Measurements from ENCODE around the gene LCMT2.
A peak's percentile ranks its signal among the peaks of the same experiment; 100 is the strongest.

LCMT2 gene, protein sequence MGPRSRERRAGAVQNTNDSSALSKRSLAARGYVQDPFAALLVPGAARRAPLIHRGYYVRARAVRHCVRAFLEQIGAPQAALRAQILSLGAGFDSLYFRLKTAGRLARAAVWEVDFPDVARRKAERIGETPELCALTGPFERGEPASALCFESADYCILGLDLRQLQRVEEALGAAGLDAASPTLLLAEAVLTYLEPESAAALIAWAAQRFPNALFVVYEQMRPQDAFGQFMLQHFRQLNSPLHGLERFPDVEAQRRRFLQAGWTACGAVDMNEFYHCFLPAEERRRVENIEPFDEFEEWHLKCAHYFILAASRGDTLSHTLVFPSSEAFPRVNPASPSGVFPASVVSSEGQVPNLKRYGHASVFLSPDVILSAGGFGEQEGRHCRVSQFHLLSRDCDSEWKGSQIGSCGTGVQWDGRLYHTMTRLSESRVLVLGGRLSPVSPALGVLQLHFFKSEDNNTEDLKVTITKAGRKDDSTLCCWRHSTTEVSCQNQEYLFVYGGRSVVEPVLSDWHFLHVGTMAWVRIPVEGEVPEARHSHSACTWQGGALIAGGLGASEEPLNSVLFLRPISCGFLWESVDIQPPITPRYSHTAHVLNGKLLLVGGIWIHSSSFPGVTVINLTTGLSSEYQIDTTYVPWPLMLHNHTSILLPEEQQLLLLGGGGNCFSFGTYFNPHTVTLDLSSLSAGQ

DNA sequence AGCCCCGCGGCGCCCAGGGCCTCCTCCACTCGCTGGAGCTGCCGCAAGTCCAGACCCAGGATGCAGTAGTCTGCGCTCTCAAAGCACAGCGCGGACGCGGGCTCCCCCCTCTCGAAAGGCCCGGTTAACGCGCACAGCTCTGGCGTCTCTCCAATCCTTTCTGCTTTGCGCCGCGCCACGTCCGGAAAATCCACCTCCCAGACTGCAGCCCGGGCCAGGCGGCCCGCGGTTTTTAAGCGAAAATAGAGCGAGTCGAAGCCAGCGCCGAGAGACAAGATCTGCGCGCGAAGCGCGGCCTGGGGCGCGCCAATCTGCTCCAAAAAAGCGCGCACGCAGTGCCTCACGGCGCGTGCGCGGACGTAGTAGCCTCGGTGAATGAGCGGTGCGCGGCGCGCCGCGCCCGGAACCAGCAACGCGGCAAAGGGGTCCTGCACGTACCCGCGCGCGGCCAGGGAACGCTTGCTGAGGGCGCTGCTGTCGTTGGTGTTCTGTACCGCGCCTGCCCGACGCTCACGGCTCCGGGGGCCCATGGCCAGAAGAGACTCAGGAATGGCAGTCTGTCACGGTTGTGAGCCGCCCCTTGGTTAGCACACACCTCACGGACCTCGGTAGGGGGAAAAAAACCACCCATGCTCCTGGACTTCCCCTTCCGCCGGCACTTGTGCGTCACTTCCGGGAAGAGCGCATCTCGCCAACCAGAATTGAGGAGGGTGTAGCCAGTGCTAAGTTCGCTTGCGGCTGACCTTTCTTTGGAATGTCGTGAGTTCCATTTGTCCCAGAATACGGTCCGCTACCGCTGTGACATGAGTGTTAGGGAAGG lies at the start of gene LCMT2:
Gene LCMT2, minus strand, starts transcription at position 614 of the 820 bp plus-strand sequence. Its CDS starts 84 bp downstream, at position 530.
- peak; percentile 95 for DNase-seq (ENCODE audit: low read depth)

DNA sequence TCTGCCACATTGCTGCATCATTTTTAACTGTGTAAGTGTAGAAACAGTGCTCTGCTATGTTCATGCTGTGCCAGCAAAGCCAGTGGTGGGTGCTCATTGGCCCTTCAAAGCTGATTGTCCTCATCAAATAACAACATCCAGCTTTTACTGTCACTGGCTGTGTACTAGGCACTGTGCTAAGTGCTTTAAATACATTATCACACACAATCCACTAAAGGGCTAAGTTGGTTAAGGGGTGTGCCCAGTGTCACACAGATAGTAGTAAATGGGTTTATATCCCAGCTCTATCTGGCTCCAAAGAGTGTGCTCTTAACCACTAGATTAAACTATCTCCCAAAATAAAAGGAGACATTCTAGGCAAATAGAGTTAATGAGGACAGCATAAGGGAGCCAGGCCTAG lies 48.2 kb upstream of the LCMT2 start:
- no peak for DNase-seq (ENCODE audit: low read depth)

GRCh38 chr15:43376017-43376705 lies 45.8 kb upstream of the LCMT2 start:
- DNase-seq (ENCODE audit: low read depth): peak; percentile 11

GRCh38 chr15:43370975-43371974 lies 40.9 kb upstream of the LCMT2 start, which contains the start of the genes TUBGCP4 and ZSCAN29:
Gene TUBGCP4, plus strand, starts transcription at chr15:43371101. Its CDS starts 254 bp downstream, at chr15:43371355.
Gene ZSCAN29, minus strand, starts transcription at chr15:43371043. Its CDS starts 1,130 bp downstream, at chr15:43369913.
- DNase-seq (ENCODE audit: low read depth): peak; percentile 64

DNA sequence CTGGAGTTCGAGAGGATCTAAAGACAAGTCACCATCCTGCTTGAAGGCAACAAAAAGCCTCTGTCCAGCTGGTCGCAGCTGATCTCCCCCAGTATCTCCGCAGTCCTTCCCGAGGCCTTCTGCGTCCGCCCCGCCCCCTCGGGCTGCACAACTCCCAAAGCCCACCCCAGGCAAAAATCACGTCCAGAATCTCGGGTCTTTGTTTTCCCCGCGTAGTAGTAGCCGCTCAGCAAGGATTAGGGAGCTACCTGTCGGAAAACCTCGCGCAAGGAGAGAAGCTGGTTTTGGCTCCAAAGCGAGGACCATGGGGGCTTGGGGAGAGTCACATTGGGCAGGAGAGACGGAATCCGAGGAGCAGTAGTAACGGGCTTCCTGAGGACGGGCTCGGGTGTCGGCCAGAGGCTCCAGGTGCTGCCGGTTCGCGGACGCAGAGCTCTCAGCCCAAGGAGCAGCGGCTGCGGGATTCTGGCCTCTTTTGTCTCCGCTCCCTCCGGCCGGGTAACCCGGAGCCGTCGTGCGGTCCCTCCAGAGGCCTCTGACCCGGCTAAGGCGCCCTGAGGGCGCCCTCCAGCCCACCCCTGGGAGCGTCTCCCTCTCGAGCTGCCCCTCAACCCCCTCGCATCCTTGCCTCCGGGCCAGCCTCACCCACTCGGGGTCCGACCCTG lies 40.1 kb upstream of the LCMT2 start:
- peak; percentile 29 for DNase-seq (ENCODE audit: low read depth)

DNA sequence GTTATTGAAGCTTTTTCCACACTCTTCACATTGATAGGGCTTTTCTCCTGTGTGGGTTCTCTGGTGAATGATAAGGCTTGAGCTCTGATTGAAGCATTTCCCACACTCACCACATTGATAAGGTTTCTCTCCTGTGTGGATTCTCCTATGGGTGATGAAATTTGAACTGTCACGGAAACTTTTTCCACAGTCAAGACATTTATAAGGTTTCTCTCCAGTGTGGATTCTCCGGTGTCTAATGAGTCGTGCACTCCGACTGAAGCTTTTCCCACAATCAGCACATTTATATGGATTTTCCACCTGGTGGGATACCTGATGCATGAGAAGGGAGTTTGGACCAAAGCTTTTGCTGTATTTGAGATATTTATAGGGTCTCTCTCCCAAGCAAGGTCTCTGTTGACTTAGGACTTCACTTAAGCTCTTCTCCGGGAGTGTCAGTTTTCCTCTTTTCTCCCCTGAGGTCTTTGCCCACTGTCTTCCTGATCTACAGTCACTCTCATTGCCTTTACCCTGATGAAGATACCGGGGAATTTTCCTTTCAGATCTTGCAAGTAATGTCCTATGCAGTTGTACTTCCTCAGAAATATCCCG lies 31.0 kb upstream of the LCMT2 start:
- no peak for DNase-seq (ENCODE audit: low read depth)

DNA sequence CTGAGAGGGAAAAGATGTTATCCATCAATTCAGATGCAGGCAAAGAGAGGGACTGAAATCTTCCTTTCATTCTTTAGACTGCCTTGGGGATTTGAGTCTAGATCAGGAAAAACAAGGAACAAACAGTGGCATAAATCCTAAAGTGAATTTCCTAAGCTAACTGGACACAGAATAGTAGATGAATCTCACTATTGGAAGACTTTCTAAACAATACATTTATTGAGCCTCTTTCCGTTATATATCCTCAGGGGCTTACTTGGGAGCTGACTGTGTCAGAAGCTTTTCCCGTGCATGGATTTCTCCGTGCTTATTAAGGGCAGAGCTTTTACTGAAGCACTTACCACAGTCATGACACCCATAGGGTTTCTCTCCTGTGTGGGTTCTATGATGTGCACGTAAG lies 30.4 kb upstream of the LCMT2 start:
- no peak for DNase-seq (ENCODE audit: low read depth)

DNA sequence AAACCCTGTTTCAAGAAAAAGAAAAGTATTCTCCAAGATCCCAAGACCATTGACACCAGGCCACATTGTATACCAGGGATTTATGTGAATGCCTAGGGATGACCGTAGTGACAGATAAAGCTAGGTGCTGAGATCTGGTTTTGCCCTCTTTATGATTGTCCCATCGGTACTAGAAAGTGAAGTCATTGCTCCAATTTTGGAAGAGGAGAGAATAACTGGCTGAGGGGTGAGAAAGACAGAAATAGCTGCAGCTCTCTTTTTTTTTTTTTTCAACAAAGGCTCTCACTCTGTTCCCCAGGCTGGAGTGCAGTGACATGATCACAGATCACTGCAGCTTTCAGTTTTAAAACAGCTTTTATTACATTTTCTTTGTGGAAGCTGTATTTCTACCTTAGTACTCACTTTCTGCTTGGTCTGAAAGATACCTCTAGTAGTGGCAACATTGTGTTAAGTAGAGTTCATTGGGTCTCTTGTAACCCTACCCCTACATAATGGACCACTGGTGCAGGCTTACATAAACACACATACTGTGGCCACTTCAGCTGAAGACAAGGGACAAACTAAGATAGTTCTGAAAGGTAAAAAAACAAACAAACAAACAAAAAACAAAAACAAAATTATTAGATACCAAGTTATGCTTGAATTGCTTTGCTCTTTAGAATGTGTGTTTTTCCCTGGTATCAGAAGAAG lies 22.5 kb upstream of the LCMT2 start:
- DNase-seq (ENCODE audit: low read depth): no peak

DNA sequence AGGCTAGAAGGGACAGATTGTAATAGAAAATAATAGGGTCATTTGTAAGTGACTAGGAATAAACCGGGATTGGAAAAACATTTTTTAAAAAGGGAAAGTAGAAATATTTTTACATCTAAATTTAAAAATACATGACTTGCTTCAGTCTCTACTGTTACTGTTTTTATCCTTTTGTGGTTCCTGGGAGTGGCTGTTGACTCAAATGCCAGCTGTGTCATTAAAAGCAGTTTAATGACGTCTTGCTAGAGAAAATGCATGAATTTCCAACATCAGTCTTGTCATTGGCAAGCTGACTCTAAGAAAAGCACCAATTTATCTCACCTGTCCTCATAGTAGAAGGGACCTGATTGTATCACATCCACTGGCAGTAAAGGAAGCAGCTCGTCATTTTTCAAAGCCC lies 16.7 kb upstream of the LCMT2 start:
- no peak for DNase-seq (ENCODE audit: low read depth)

DNA sequence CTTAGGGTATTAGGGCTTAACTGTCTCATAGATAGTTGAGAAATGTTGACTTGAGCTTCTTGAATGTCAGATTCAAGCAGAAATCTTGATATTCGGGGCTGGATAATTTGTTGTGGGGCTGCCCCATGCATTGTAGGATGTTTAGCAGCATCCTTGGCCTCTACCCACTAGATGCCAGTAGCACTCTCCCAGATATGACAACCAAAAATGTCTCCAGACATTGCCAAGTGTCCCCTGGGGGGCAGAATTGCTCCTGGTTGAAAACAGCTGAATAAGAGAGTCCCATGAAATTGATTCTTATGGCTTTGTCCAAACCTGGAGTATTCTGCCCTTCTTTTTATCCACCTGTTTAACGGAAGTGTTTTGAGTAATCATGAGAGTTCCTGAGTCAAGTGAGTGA lies 15.9 kb upstream of the LCMT2 start:
- DNase-seq (ENCODE audit: low read depth): no peak

GRCh38 chr15:43330780-43331087 lies 361 bp upstream of the LCMT2 start:
- DNase-seq (ENCODE audit: low read depth): no peak

- peak; percentile 44 for DNase-seq (ENCODE audit: low read depth)
Measured at GRCh38 chr15:43329217-43329959, 985 bp downstream of the LCMT2 start.

DNA sequence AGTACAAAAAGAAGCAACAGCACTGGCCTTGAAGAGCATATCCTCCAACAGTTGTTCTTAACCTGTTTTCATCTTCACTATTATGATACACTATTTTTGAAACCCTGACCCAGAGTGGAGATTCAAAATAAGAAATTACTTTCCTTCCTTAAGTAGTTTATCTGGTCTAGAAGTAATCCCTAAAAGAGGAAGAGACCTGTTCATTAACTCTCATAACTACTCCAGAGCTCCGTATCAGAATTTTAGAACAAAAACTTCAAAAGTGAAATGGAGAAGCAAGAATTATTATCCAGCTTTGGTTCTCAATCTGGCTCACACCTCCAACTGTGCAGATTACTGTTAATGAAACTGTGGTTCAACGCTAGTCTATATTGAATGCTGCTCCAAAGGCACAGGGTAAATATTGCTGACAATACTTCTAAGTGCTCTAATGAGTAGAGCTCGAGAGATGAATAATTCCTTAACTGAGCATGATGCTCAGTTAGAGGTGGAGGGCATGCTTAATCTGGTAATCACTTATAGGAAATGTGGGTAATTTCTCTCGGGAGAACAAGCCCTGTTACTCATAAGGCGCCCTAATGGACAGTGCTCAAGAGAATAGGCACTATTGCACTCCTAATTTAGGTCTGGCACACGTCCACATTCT lies 5.2 kb downstream of the LCMT2 start:
- DNase-seq (ENCODE audit: low read depth): no peak

DNA sequence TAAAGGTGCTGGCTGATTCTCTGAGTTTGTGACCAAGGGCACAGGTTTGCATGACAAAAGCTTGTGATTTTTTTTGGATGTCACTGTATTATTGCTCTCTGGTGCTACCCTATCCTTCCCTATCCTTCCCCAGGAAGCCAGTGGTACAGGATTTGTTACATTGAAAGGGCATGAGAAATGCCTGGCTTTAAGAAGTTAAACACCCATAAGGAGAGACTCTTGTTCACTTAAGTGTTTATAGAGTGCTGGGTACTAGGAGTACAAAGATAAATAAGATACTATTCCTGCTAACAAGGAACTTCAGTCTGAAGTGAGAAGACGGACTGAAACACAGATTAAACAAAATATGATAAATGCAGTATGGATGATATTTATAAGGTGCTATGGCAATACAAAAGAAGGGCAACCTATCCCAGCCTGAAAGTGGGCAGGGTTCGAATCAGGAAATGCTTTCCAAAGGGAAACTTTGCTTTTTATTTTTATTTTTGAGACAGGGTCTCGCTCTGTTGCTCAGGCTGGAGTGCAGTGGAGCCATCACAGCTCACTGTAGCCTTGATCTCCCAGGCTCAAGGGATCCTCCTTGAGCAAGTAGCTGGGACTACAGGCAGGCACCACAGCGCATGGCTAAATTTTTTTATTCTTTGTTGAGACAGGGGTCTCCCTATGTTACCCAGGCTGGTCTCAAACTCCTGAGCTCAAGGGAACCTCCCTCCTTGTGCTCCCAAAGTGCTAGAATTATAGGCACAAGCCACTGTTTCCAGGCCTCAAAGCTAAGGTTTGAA lies 11.2 kb downstream of the LCMT2 start:
- DNase-seq (ENCODE audit: low read depth): no peak

- no peak for DNase-seq (ENCODE audit: low read depth)
Measured at GRCh38 chr15:43317566-43318184, 12.7 kb downstream of the LCMT2 start.

- no peak for DNase-seq (ENCODE audit: low read depth)
Measured at GRCh38 chr15:43316971-43317346, 13.4 kb downstream of the LCMT2 start.

Measured in fibroblast of gingiva (primary cell).